ENCODE results near the gene C1QTNF6.
A peak's percentile ranks its signal among the peaks of the same experiment; 100 is the strongest.
"Not testable (repeated sequence)": the region's sequence is repeated elsewhere in the genome, so short reads cannot be mapped to it uniquely, and the experiment has no call there.

The C1QTNF6 gene

GRCh38 chr22:37187891-37188761, at the start of gene C1QTNF6:
TSS of gene C1QTNF6 (minus strand) at chr22:37188247. CDS start at chr22:37188213, 34 bp downstream.
- no peak for DNase-seq (ENCODE audit: low read depth)

GRCh38 chr22:37235897-37236607, 48.0 kb upstream of the C1QTNF6 start:
- DNase-seq (ENCODE audit: low read depth), result no peak

GRCh38 chr22:37234736-37235711, 47.0 kb upstream of the C1QTNF6 start:
- DNase-seq (ENCODE audit: low read depth), result no peak

GRCh38 chr22:37233751-37234631, 45.9 kb upstream of the C1QTNF6 start:
- no peak for DNase-seq (ENCODE audit: low read depth)

GRCh38 chr22:37233371-37233750, 45.3 kb upstream of the C1QTNF6 start:
- not testable (repeated sequence) for DNase-seq (ENCODE audit: low read depth)

DNA sequence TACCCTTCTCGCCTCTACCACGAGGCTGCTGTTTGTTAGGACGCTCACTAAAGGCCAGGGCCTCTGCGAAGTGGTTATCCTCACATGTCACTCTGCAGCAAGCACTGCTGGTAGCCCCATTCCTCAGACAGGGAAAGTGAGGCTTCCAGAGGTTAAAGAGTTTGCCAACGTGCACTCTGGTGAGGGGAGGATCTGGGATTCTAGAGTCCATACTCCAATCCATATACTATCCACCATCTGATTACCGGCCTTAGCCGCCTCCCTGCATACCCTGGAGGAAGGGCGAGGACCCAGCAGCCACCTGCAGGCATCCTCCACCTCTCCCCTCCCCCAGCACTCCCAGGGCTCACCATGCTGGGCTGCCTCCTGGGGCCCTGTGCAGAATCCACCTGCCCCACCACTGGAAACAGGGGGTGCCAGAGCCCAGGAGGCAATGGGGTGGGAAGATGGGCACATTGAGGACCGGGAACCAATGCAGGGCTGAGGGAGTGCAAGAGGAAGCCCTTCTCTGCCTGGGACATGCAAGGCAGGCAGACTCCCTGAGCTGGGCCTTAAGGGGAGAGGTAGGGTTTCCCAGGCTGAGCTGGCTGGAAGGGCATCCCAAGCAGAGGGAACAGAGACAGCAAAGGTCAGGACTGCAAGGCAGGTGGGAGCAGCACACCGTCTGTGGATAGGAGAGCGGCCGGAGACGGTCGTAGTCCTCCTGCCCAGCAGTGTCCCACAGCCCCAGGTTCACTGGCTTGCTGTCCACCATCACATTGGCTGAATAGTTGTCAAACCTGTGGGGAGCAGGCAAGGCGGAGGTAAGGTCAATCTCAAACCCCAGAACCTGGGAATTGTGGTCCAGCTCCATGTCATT, 44.3 kb upstream of the C1QTNF6 start:
- no peak for DNase-seq (ENCODE audit: low read depth)

DNA sequence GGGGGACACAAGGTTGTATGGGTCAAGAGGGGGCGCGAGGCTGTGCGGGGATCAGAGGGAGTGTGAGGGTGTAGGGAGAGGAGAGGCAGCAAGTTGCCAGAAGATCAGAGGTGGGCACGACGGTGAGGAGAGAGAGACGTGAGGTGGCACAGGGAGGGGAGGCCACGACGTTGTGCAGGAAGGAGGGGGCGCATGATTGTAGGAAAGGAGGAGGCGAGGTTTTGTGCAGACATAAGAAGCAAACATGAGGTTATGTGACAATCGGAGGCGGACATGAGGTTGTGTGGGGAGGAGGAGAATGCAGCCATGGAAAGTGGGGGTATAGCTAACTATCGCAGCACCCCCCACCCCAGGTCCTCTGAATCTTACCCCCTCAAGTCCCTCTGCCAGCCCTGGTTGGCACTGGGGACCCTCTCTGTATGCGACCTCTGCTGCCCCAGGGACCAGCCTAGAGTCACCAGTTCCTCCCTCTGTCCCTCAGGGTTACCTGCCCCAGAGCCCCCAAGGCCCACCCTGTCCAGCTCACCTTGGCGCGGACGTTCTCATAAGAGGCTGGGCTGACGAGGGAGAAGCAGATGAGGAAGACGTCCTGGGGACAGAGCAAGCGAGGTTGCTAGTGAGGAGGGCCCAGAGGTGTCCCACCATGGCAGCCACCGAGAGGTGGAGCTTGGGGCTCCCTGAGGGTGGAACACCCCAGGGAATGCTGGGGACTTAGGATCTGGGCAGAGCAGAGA, 43.5 kb upstream of the C1QTNF6 start:
- DNase-seq (ENCODE audit: low read depth), result peak; percentile 45

GRCh38 chr22:37230673-37231405, 42.8 kb upstream of the C1QTNF6 start:
- no peak for DNase-seq (ENCODE audit: low read depth)

GRCh38 chr22:37229805-37230672, 42.0 kb upstream of the C1QTNF6 start:
- peak; percentile 89 for DNase-seq (ENCODE audit: low read depth)

GRCh38 chr22:37229012-37229804, 41.2 kb upstream of the C1QTNF6 start:
- no peak for DNase-seq (ENCODE audit: low read depth)

DNA sequence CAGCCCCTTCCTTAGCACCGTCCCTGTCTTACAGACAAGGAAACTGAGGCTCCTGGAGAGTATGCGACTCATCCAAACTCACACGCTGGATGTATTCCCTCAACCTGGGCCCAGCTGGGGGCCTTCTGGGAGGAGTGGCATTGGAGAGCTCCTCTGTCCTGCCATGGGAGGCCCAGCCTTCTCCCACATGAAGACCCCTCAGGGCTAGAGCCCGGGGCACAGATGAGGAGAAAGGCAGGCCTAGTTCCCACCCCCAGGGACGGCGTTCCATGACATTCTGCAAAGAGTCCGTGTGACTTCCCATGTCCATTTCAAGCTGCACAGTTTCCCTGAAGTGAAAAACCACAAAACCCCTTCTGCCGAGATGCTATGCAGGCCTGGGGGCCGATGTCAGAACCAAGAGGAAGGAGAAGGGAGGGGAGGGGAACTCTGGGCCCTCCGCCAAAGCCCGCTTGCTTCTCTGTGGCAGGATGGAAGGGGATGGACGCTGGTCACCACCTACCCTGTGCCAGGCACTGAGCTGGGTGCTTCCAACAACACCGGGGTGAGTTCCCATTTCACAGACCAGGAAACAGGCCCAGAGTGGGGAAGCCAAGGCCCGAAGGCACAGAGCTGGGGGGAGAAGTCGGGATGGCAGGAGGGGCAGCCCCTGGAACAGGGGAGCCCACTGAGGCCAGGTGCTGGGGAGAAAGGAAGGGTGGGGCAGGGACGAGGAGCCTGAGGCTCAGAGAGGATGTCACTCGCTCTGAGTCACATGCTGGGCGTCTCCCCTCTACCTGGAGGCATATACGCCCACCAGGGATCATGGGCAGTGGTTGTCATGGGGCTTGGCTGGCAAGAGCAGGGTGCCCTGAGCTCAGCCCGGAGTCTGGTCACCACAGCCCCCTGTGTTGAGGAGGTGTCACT, 40.3 kb upstream of the C1QTNF6 start:
- DNase-seq (ENCODE audit: low read depth), result no peak

- DNase-seq (ENCODE audit: low read depth), result no peak
Measured at GRCh38 chr22:37226514-37226913, 38.5 kb upstream of the C1QTNF6 start.

DNA sequence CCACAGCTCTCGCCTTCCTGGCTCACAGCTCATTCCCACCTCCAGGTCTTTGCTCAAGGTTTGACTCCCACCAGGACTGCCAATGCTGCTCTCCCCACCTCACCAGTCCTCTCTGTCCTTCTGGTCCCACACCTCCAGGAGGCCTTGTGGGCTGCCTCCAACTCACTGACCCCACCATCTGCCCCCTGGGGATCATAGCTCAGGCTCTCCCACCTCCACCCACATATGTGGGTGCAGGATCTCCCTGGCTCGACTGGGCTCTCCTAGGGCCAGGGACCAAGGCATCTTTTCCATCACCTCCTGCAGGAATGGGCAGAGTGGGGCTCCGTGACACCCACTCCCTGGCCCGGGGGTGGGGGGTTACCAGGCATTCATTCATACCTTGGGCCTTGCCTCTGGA, 38.0 kb upstream of the C1QTNF6 start:
- DNase-seq (ENCODE audit: low read depth), result no peak

- DNase-seq (ENCODE audit: low read depth), result no peak
Measured at GRCh38 chr22:37225481-37225880, 37.4 kb upstream of the C1QTNF6 start.

DNA sequence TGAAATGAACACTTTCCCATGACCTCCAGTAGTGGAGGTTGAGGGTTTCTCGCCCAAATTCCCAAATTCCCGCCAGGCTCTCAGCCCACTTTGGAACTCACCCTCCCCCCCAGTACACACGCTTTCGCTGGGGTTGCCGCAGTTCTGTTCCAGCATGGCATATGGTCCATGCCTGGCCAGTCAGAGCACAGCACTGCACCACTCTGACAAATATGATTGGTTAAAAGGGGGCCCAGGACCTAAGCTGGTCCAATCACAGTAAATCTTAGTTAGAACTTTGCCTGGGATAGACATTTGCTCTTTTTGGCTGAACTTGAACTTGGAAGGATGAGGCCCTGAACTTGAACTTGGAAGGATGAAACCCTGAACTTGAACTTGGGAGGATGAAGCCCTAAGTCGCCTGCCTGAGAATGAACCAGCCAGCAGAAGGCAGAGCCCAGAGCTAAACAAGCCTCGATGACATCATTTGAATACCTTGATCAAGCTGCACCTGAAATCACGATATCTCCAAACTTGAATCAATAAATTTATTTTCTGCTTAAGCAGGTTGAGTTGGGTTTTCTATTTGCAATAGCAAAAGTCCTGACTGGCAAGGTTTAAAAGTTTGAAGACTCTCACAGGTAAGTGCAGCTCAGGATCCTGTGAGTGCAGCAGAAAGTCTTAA, 36.8 kb upstream of the C1QTNF6 start:
- DNase-seq (ENCODE audit: low read depth), result no peak

Data from activated gamma-delta T cell treated with anti-CD3 and anti-CD28 coated beads, Interleukin-2, amount 50 U/mL, for 16 hours (primary cell).